Thoracic aorta (tissue), 2 donors: ENCODE data around the gene CHD2. TPM values are rescaled to one million over a fixed set of nuclear protein-coding genes. Genes with fewer than 3 reads are reported as not detected.

Experiments
- ATAC-seq: fragments of 150-250 bp; one replicate; pipeline ENCODE4 v1.8.0; 2017; ENCODE audit warnings: low read depth; ENCODE audit not compliant: insufficient number of reproducible peaks, low FRiP score
- DNase-seq: peaks from one replicate; pipeline ENCODE4 v3.0.0-alpha.2; 2020; ENCODE audit warnings: low spot score
- H3K27ac ChIP-seq, 2 donors: fragments of 200-600 bp; sonication (generic); 1 replicate in 1 of 2; 2 replicates in 1 of 2; pipeline ENCODE4 v1.5.1; 2016; ENCODE audit warnings: mild to moderate bottlenecking in 2 of 2, moderate library complexity in 2 of 2
- H3K27me3 ChIP-seq: fragments of 200-600 bp; sonication (generic); replicated peaks from 2 replicates; pipeline ENCODE4 v1.6.0; 2016; ENCODE audit warnings: mild to moderate bottlenecking; ENCODE audit not compliant: insufficient read depth
- H3K36me3 ChIP-seq: fragments of 200-600 bp; sonication (generic); one replicate; pipeline ENCODE4 v1.5.1; 2016
- H3K4me1 ChIP-seq, 2 donors: fragments of 200-600 bp; sonication (generic); 1 replicate in 1 of 2; 2 replicates in 1 of 2; pipeline versions ENCODE4 v1.5.1 to v1.6.0; 2016; ENCODE audit warnings: low read depth in 2 of 2, mild to moderate bottlenecking in 1 of 2; ENCODE audit not compliant: control insufficient read depth in 1 of 2
- H3K4me3 ChIP-seq: fragments of 200-600 bp; sonication (generic); 2 replicates; pipeline ENCODE4 v1.5.1; 2016; ENCODE audit warnings: mild to moderate bottlenecking
- H3K9me3 ChIP-seq: fragments of 200-600 bp; sonication (generic); 2 replicates; pipeline ENCODE4 v1.5.1; 2016
- total RNA-seq, 2 donors: library from RNA; depleted of rRNA; stranded (reverse); fragments of >200 nt; gene quantifications; one replicate each; pipeline versions ENCODE4 v1.1.0 to v1.2.3, GENCODE V29; 2016
- TF ChIP-seq, protein P1 (sequence below): fragments of 200-600 bp; sonication (generic); IDR thresholded peaks from one replicate; pipeline ENCODE4 v1.5.1; 2019; ENCODE audit warnings: antibody characterized with exemption

Gene CHD2
- total RNA-seq, 2 donors from 2014 or later: 143 to 148 TPM

DNA sequence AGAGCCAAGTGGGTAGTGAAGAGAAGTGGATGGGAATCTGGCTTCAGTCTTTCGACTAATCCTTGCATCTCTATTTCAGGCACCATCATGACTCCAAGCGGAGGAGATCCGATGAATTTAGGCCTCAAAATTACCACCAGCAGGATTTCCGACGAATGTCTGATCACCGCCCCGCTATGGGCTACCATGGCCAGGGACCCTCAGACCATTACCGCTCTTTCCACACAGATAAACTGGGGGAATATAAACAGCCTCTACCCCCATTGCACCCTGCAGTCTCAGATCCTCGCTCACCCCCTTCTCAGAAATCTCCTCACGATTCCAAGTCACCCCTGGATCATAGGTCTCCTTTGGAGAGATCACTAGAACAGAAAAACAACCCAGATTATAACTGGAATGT lies 124.2 kb downstream of the CHD2 start:
- Histone ChIP-seq H3K9me3 (no peaks in the 10 kb centered on the region), H3K36me3 (peaks cover 47% of the 10 kb centered on the region), H3K27me3 (no peaks in the 10 kb centered on the region), H3K4me1 (peaks cover 30 to 36% of the 10 kb centered on the region in 2 donors), H3K4me3 (no peak overlapping the region), H3K27ac (no peak overlapping the region)
- DNase-seq (no peak), ATAC-seq (no peak)
- TF ChIP-seq, protein P1, sequence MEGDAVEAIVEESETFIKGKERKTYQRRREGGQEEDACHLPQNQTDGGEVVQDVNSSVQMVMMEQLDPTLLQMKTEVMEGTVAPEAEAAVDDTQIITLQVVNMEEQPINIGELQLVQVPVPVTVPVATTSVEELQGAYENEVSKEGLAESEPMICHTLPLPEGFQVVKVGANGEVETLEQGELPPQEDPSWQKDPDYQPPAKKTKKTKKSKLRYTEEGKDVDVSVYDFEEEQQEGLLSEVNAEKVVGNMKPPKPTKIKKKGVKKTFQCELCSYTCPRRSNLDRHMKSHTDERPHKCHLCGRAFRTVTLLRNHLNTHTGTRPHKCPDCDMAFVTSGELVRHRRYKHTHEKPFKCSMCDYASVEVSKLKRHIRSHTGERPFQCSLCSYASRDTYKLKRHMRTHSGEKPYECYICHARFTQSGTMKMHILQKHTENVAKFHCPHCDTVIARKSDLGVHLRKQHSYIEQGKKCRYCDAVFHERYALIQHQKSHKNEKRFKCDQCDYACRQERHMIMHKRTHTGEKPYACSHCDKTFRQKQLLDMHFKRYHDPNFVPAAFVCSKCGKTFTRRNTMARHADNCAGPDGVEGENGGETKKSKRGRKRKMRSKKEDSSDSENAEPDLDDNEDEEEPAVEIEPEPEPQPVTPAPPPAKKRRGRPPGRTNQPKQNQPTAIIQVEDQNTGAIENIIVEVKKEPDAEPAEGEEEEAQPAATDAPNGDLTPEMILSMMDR: no peak

DNA sequence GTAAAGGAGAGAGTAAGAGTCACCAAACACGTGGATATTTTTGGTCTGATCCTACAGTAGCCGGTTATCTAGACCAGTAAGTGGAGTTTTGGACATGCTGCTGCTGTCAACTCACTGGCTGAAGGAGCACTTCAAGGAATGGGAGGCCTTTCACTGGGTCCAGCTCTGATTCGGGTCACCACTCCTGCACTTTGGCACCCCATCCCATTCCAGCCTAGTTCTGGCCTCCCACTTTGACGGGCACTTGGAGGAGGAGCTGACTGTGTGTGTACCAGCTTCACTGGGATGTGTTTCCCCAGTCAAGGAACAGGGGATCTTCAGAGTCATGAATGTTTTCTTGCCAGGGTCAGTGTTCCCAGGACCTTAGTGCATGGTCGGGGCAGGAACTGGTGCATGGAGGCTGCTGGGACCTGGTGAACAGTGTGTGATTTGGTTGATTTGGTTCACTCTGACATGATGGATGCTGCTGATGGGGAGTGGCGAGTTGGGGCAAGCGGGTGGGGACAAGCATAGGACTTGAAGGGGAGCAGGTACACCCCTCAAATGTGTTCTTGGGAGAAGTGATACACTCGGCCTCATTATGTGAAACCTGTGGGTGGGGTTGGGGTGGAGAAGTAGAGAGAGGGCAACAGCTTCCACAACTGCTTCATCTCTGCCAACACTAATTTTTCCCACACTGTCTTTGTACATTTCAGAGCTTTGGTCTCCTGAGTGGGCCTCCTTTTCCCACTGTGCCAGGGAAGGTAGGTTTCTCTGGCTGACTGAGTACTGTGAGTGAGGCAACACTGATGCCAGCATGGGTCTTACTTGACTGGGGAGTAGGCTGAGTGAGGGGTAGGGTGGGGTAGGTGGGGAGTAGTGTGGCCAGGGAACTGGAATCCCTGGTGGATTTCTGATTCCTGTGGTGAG lies 124.8 kb downstream of the CHD2 start:
- peaks cover 37 to 43% of the 10 kb centered on the region in 2 donors for H3K4me1 ChIP-seq
- H3K27me3 ChIP-seq: no peaks in the 10 kb centered on the region
- H3K9me3 ChIP-seq: no peaks in the 10 kb centered on the region
- H3K27ac ChIP-seq: peak overlapping the region; percentile 88 to 95
- ATAC-seq: no peak
- peaks cover 40% of the 10 kb centered on the region for H3K36me3 ChIP-seq
- TF ChIP-seq, protein P1: no peak
- no peak for DNase-seq
- H3K4me3 ChIP-seq: no peak overlapping the region

DNA sequence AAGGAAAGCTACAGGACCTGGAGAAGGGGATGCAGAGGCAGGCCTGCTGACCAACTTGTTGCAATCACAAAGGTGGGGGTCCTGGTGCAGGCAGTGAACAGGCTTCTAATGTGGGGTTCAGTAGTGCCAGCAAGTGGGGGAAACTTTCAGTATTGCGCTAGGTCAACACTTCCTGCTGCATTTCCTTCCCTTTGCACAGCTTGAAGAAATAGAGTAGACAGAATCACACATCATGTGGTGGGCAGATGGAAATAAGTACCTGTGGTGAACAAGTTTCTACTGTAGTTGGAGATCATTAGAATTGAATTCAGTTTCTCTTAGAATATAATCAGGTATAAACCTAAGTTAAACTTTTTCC lies 125.5 kb downstream of the CHD2 start:
- no peaks in the 10 kb centered on the region for H3K9me3 ChIP-seq
- TF ChIP-seq, protein P1: no peak
- H3K4me1 ChIP-seq: peaks cover 43 to 50% of the 10 kb centered on the region in 2 donors
- H3K27me3 ChIP-seq: no peaks in the 10 kb centered on the region
- no peak for DNase-seq
- H3K4me3 ChIP-seq: no peak overlapping the region
- H3K36me3 ChIP-seq: peaks cover 34% of the 10 kb centered on the region
- H3K27ac ChIP-seq: peak overlapping the region; percentile 88 to 95
- no peak for ATAC-seq

DNA sequence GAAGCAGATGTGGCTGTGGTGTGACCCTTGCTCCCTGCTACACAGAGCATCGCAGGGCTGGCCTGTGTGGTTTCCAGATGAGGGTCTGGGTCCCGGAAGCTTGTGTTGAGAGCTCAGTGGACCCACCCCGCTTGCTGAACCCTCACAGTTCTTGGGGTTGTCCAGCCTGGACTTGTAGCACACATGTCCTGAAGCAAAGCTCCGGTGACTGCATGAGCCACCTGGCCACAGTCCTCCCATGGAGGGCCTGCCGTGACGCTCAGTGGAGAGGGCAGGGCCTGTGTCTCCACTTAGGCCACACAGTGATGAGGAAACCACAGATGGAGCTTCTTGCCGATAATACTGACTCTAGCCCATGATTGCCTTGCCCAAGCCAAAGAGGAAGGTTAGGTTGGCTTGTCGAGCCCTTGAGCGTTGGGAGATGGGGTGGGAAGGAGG lies 126.3 kb downstream of the CHD2 start:
- no peaks in the 10 kb centered on the region for H3K27me3 ChIP-seq
- ATAC-seq (no peak), DNase-seq (no peak)
- no peaks in the 10 kb centered on the region for H3K9me3 ChIP-seq
- no peak overlapping the region for H3K4me3 ChIP-seq
- TF ChIP-seq, protein P1: no peak
- H3K27ac ChIP-seq: peak overlapping the region; percentile 88 to 95
- H3K4me1 ChIP-seq: peaks cover 43 to 56% of the 10 kb centered on the region in 2 donors
- H3K36me3 ChIP-seq: peaks cover 29% of the 10 kb centered on the region

DNA sequence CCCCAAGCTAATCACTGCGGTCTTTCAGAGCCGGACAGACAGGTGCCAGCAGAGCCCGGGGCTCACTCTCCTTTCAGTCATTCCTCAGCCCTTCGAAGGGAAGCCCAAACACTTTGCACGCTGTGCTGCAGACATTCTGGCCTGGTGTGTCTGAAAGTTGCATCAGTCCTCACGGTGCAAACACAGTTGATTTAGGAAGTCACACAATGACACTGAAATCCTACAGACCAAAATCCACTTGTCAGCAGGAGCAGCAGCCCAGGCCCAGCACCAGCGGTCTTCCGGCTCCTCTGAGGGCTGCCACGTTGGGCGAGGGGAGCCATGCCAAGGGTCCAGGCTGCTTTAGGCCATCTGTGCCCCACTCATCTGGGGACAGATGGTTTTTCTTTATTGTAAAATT lies 127.3 kb downstream of the CHD2 start:
- H3K9me3 ChIP-seq: no peaks in the 10 kb centered on the region
- H3K27me3 ChIP-seq: no peaks in the 10 kb centered on the region
- DNase-seq (no peak), ATAC-seq (no peak)
- TF ChIP-seq, protein P1: no peak
- H3K27ac ChIP-seq: peak overlapping the region; percentile 88 to 95
- no peak overlapping the region for H3K4me3 ChIP-seq
- peaks cover 43 to 56% of the 10 kb centered on the region in 2 donors for H3K4me1 ChIP-seq
- peaks cover 23% of the 10 kb centered on the region for H3K36me3 ChIP-seq
